ENCODE measurements around the gene TMEM200A.

Gene TMEM200A

GRCh38 chr6:130420911-130421310, 55.1 kb downstream of the TMEM200A start:
- TF ChIP-seq Cebpa-rat (IDR thresholded peaks at IDR 0.05): no peak
- Histone ChIP-seq H3K4me2 (no peak overlapping the region), H3K36me3 (no peaks in the 10 kb centered on the region)

GRCh38 chr6:130421585-130421984, 55.8 kb downstream of the TMEM200A start:
- H3K9me3 ChIP-seq: no peaks in the 10 kb centered on the region
- H3K27me3 ChIP-seq: no peaks in the 10 kb centered on the region
- H3K36me3 ChIP-seq: no peaks in the 10 kb centered on the region
- no peak overlapping the region for H3K4me2 ChIP-seq
- no peak for TF ChIP-seq Cebpa-rat (IDR thresholded peaks at IDR 0.05)
- H3K27ac ChIP-seq: no peak overlapping the region
- no peak overlapping the region for H3K4me3 ChIP-seq
- H4K20me1 ChIP-seq: no peaks in the 10 kb centered on the region
- no peaks in the 10 kb centered on the region for H3K4me1 ChIP-seq
- no peak overlapping the region for H3K9ac ChIP-seq

More at GRCh38 chr6:130420911-130421310, 55.1 kb downstream of the TMEM200A start:
- Histone ChIP-seq H3K4me3 (no peak overlapping the region), H3K27ac (no peak overlapping the region), H3K9me3 (no peaks in the 10 kb centered on the region), H3K27me3 (no peaks in the 10 kb centered on the region), H4K20me1 (no peaks in the 10 kb centered on the region), H3K9ac (no peak overlapping the region), H3K4me1 (no peaks in the 10 kb centered on the region)

GRCh38 chr6:130423044-130423443, 57.2 kb downstream of the TMEM200A start:
- Histone ChIP-seq H3K9me3 (no peaks in the 10 kb centered on the region), H3K27ac (no peak overlapping the region), H3K4me3 (no peak overlapping the region), H3K9ac (no peak overlapping the region), H4K20me1 (no peaks in the 10 kb centered on the region), H3K4me1 (no peaks in the 10 kb centered on the region), H3K27me3 (no peaks in the 10 kb centered on the region), H3K4me2 (no peak overlapping the region), H3K36me3 (no peaks in the 10 kb centered on the region)
- TF ChIP-seq Cebpa-rat (IDR thresholded peaks at IDR 0.05): no peak

- Histone ChIP-seq H3K9ac (no peak overlapping the region), H3K4me1 (no peaks in the 10 kb centered on the region), H3K4me2 (no peak overlapping the region), H3K4me3 (no peak overlapping the region), H3K9me3 (no peaks in the 10 kb centered on the region), H4K20me1 (no peaks in the 10 kb centered on the region), H3K27me3 (no peaks in the 10 kb centered on the region), H3K36me3 (no peaks in the 10 kb centered on the region), H3K27ac (no peak overlapping the region)
- TF ChIP-seq Cebpa-rat (IDR thresholded peaks at IDR 0.05): no peak
These were observed 58.9 kb downstream of the TMEM200A start for GRCh38 chr6:130424710-130425109.

- no peak for TF ChIP-seq Cebpa-rat (IDR thresholded peaks at IDR 0.05)
- no peak overlapping the region for H3K4me3 ChIP-seq
- H3K4me2 ChIP-seq: no peak overlapping the region
These were observed 59.7 kb downstream of the TMEM200A start for GRCh38 chr6:130425537-130425936.

GRCh38 chr6:130426066-130426721, 60.4 kb downstream of the TMEM200A start:
- no peak overlapping the region for H3K9ac ChIP-seq
- H3K27ac ChIP-seq: no peak overlapping the region

More at GRCh38 chr6:130425537-130425936, 59.7 kb downstream of the TMEM200A start:
- H3K4me1 ChIP-seq: no peaks in the 10 kb centered on the region
- no peaks in the 10 kb centered on the region for H4K20me1 ChIP-seq
- no peaks in the 10 kb centered on the region for H3K36me3 ChIP-seq
- H3K27me3 ChIP-seq: no peaks in the 10 kb centered on the region
- H3K27ac ChIP-seq: no peak overlapping the region
- no peak overlapping the region for H3K9ac ChIP-seq
- H3K9me3 ChIP-seq: no peaks in the 10 kb centered on the region

GRCh38 chr6:130431346-130431852, 65.6 kb downstream of the TMEM200A start:
- no peak overlapping the region for H3K27ac ChIP-seq
- H3K9ac ChIP-seq: no peak overlapping the region
- TF ChIP-seq Cebpa-rat (IDR thresholded peaks at IDR 0.05): no peak
- no peaks in the 10 kb centered on the region for H3K36me3 ChIP-seq
- no peaks in the 10 kb centered on the region for H3K9me3 ChIP-seq
- H3K4me3 ChIP-seq: no peak overlapping the region
- no peaks in the 10 kb centered on the region for H4K20me1 ChIP-seq
- H3K4me2 ChIP-seq: no peak overlapping the region
- H3K27me3 ChIP-seq: no peaks in the 10 kb centered on the region
- no peaks in the 10 kb centered on the region for H3K4me1 ChIP-seq

More at GRCh38 chr6:130426066-130426721, 60.4 kb downstream of the TMEM200A start:
- Histone ChIP-seq H3K9me3 (no peaks in the 10 kb centered on the region), H3K4me2 (no peak overlapping the region), H3K27me3 (no peaks in the 10 kb centered on the region), H3K4me1 (no peaks in the 10 kb centered on the region), H4K20me1 (no peaks in the 10 kb centered on the region), H3K4me3 (no peak overlapping the region), H3K36me3 (no peaks in the 10 kb centered on the region)
- no peak for TF ChIP-seq Cebpa-rat (IDR thresholded peaks at IDR 0.05)

GRCh38 chr6:130432838-130433237, 67.0 kb downstream of the TMEM200A start:
- Histone ChIP-seq H3K9me3 (no peaks in the 10 kb centered on the region), H3K27me3 (no peaks in the 10 kb centered on the region), H3K4me1 (no peaks in the 10 kb centered on the region), H3K4me2 (no peak overlapping the region), H3K27ac (no peak overlapping the region), H3K4me3 (no peak overlapping the region), H3K36me3 (no peaks in the 10 kb centered on the region), H4K20me1 (no peaks in the 10 kb centered on the region), H3K9ac (no peak overlapping the region)
- TF ChIP-seq Cebpa-rat (IDR thresholded peaks at IDR 0.05): no peak

- H3K27me3 ChIP-seq: no peaks in the 10 kb centered on the region
These were observed 68.5 kb downstream of the TMEM200A start for GRCh38 chr6:130434174-130434873.

GRCh38 chr6:130435181-130435580, 69.4 kb downstream of the TMEM200A start:
- H3K9me3 ChIP-seq: no peaks in the 10 kb centered on the region
- no peak overlapping the region for H3K4me2 ChIP-seq
- no peaks in the 10 kb centered on the region for H3K27me3 ChIP-seq
- no peak overlapping the region for H3K4me3 ChIP-seq
- H3K36me3 ChIP-seq: no peaks in the 10 kb centered on the region
- no peaks in the 10 kb centered on the region for H4K20me1 ChIP-seq
- H3K9ac ChIP-seq: no peak overlapping the region
- H3K4me1 ChIP-seq: no peaks in the 10 kb centered on the region
- no peak for TF ChIP-seq Cebpa-rat (IDR thresholded peaks at IDR 0.05)
- H3K27ac ChIP-seq: no peak overlapping the region

More at GRCh38 chr6:130434174-130434873, 68.5 kb downstream of the TMEM200A start:
- H3K4me1 ChIP-seq: no peaks in the 10 kb centered on the region
- H3K9me3 ChIP-seq: no peaks in the 10 kb centered on the region
- H3K9ac ChIP-seq: no peak overlapping the region
- TF ChIP-seq Cebpa-rat (IDR thresholded peaks at IDR 0.05): no peak
- H3K4me2 ChIP-seq: no peak overlapping the region
- H3K36me3 ChIP-seq: no peaks in the 10 kb centered on the region
- no peak overlapping the region for H3K27ac ChIP-seq
- H4K20me1 ChIP-seq: no peaks in the 10 kb centered on the region
- no peak overlapping the region for H3K4me3 ChIP-seq

Data from BLaER1 (cell line).